Glutamatergic neuron (in vitro differentiated cells): ENCODE results near the gene GPR55. TPM values are rescaled to one million over a fixed set of nuclear protein-coding genes. Genes with fewer than 3 reads are reported as not detected.
A peak's percentile ranks its signal among the peaks of the same experiment; 100 is the strongest.

Experiments used
- DNase-seq: peaks from one replicate; pipeline ENCODE4 v3.0.0; 2022
- H3K27ac Mint-ChIP-seq: one replicate; pipeline ENCODE4 v1.8.0; 2020; ENCODE audit warnings: mild to moderate bottlenecking, mixed read lengths, inconsistent platforms; ENCODE audit not compliant: unreplicated experiment
- H3K27me3 Mint-ChIP-seq: one replicate; pipeline ENCODE4 v1.8.0; 2020; ENCODE audit warnings: mild to moderate bottlenecking, moderate library complexity, mixed read lengths, inconsistent platforms; ENCODE audit not compliant: unreplicated experiment
- H3K36me3 Mint-ChIP-seq: one replicate; pipeline ENCODE4 v1.8.0; 2020; ENCODE audit warnings: mild to moderate bottlenecking, mixed read lengths, inconsistent platforms; ENCODE audit not compliant: unreplicated experiment
- H3K4me1 Mint-ChIP-seq: one replicate; pipeline ENCODE4 v1.8.0; 2020; ENCODE audit warnings: mild to moderate bottlenecking, low read depth, mixed read lengths, inconsistent platforms; ENCODE audit not compliant: unreplicated experiment
- H3K4me3 Mint-ChIP-seq: one replicate; pipeline ENCODE4 v1.8.0; 2020; ENCODE audit warnings: mild to moderate bottlenecking, mixed read lengths, inconsistent platforms; ENCODE audit not compliant: unreplicated experiment
- H3K9me3 Mint-ChIP-seq: one replicate; pipeline ENCODE4 v1.8.0; 2020; ENCODE audit warnings: mild to moderate bottlenecking, moderate library complexity, mixed read lengths, inconsistent platforms; ENCODE audit not compliant: unreplicated experiment
- total RNA-seq: library from RNA; stranded (reverse); fragmentation: NEBNext Ultra II Directional; extraction: Animal tissue kit (Norgen Biotek cat#: 25700); gene quantifications from one replicate; pipeline ENCODE4 v1.2.1, GENCODE V29; 2021; ENCODE audit not compliant: unreplicated experiment
- TF ChIP-seq, protein P1 (sequence below): fragments of 200-600 bp; sonication (generic); IDR thresholded peaks from one replicate; pipeline ENCODE4 v1.5.0; 2021; ENCODE audit not compliant: partially characterized antibody, unreplicated experiment

Gene GPR55
- total RNA-seq, 1 donor from 2014 or later, result not detected

DNA sequence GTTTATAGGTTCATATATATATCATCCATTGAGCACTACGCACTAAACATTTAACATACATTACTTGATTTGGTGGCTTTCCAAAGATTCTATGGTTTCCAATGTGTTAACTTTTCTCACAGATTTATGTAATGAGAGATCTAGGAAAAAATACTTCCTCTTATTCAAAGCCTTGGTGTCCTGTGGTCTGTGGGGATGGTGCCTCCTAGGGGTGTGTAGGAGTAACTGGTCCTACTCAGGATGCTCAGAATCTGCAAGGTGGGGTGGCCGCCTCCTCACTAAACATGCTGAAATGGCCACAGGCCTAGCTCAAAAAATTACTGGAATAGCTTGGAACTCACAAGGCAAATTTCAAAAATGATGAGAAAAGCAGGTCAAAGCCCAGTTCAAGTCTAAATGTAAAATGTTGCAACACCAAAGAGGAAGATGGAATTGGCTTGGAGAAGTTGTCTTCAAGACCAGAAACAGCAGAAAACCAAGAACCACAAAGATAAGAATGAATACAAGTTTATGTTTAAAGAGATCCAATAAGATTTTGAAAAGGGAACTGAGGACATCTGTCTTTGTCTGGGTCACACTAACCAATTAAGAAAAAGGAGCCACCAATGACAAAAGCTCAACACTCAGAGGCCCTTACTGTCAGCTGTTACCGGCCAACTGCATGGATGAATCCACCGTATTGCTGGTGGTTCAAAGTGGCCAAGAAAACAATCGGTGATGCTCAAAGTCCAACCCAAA lies 11.5 kb downstream of the GPR55 start:
- Mint-ChIP-seq H3K4me1 (no peaks in the 10 kb centered on the region), H3K27me3 (no peaks in the 10 kb centered on the region), H3K27ac (no peak overlapping the region), H3K9me3 (peaks cover 5% of the 10 kb centered on the region), H3K36me3 (peaks cover 13% of the 10 kb centered on the region), H3K4me3 (no peak overlapping the region)
- TF ChIP-seq, protein P1, sequence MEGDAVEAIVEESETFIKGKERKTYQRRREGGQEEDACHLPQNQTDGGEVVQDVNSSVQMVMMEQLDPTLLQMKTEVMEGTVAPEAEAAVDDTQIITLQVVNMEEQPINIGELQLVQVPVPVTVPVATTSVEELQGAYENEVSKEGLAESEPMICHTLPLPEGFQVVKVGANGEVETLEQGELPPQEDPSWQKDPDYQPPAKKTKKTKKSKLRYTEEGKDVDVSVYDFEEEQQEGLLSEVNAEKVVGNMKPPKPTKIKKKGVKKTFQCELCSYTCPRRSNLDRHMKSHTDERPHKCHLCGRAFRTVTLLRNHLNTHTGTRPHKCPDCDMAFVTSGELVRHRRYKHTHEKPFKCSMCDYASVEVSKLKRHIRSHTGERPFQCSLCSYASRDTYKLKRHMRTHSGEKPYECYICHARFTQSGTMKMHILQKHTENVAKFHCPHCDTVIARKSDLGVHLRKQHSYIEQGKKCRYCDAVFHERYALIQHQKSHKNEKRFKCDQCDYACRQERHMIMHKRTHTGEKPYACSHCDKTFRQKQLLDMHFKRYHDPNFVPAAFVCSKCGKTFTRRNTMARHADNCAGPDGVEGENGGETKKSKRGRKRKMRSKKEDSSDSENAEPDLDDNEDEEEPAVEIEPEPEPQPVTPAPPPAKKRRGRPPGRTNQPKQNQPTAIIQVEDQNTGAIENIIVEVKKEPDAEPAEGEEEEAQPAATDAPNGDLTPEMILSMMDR, result peak; percentile 35
- no peak for DNase-seq

DNA sequence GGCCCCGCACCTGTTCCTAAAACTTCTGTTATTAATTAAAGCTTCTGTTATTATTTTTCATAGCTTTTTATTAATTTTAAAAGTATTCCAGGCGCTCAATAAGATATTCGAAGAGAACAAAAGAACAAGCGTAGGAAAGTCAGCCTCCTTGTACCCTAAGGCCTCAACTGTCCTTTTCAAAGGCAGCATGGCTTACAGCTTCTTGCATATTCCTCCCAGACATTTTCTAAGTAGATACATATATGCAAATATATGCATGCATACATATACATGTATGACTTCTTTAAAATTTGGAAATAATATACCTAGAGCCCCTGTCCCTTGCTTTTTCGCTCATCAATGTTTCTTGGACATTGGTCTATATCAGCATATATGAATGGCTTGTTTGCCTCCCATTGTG lies 12.3 kb downstream of the GPR55 start:
- Mint-ChIP-seq H3K27ac (no peak overlapping the region), H3K27me3 (no peaks in the 10 kb centered on the region), H3K4me3 (no peak overlapping the region), H3K4me1 (no peaks in the 10 kb centered on the region), H3K9me3 (peaks cover 6% of the 10 kb centered on the region), H3K36me3 (peaks cover 13% of the 10 kb centered on the region)
- TF ChIP-seq, protein P1, result no peak
- DNase-seq, result no peak

DNA sequence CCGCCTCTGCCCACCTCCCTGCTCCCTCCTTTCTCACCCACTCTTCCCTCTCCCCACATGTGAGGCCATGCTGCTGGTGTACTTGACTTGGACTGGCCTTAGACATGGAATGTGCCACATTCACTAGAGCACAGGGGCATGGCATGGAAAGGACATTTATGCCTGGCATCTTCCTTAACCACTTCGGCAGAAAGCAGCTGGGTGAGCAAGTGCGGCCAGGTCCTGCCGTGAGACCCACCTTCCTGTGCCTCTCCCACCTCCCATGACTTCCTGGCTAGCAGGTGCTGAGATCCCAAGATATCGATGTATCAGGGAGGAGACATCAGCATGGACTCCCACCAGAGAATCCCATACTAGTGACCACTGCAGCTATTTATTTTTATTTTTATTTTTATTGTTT lies 13.0 kb downstream of the GPR55 start:
- Mint-ChIP-seq H3K4me1 (no peaks in the 10 kb centered on the region), H3K27me3 (no peaks in the 10 kb centered on the region), H3K4me3 (no peak overlapping the region), H3K27ac (no peak overlapping the region), H3K36me3 (peaks cover 13% of the 10 kb centered on the region), H3K9me3 (peaks cover 8% of the 10 kb centered on the region)
- DNase-seq, result no peak
- TF ChIP-seq, protein P1, result no peak

DNA sequence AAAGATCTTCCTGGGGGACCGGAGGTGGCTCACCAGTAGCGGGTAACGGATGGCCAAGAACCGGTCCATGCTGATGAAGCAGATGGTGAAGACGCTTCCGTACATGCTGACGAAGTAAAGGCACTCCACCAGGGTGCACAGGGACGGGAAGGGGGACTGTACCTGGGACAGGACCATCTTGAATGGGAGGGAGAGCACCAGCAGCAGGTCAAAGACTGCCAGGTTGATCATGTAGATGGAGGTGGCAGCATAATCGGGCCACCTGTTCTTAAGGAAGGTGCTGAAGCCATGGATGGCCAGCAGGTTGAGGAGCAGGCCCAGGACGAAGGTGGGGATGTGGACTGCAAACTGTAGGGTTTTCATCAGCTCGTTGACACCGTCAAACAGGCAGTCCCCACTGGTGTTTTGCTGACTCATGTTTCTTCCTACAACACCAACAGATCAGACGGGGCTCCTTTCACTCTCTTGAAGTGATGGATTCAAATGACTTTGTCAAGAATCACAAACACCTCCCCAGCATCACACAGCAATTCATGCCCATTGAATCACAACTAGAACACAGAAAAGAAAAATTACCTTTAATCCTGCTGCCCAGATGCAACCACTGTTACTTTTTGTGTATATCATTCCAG lies 14.4 kb downstream of the GPR55 start:
- Mint-ChIP-seq H3K36me3 (peaks cover 13% of the 10 kb centered on the region), H3K27me3 (no peaks in the 10 kb centered on the region), H3K4me1 (no peaks in the 10 kb centered on the region), H3K9me3 (peaks cover 8% of the 10 kb centered on the region), H3K4me3 (no peak overlapping the region), H3K27ac (no peak overlapping the region)
- TF ChIP-seq, protein P1, result no peak
- DNase-seq, result peak; percentile 7
